RCC 7860 (cell line): ENCODE data around the gene ZNF579.
A peak's percentile ranks its signal among the peaks of the same experiment; 100 is the strongest.
"Not testable (repeated sequence)": the region's sequence is repeated elsewhere in the genome, so short reads cannot be mapped to it uniquely, and the experiment has no call there.

Source experiments
- DNase-seq: peaks from one replicate; pipeline ENCODE4 v3.0.0-alpha.2; 2015; ENCODE audit warnings: low spot score
- FAIRE-seq: peaks from 2 replicates; lab custom pipeline; 2012; peaks lifted over from hg19 to GRCh38; lab: Jason Lieb, UNC

ZNF579 gene

DNA sequence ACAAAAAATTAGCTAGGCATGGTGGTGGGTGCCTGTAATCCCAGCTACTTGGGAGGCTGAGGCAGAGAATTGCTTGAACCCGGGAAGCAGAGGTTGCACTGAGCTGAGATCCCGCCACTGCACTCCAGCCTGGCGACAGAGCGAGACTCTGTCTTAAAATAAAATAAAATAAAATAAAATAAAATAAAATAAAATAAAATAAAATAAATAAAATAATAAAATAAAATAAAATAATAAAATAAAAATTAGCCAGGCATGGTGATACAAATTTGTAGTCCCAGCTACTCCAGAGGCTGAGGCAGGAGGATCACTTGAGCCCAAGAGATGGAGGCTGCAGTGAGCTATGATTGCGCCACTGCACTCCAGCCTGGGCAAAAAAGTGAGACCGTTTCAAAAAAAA, 6.7 kb downstream of the ZNF579 start:
- FAIRE-seq, DNase-seq: not testable (repeated sequence)

DNA sequence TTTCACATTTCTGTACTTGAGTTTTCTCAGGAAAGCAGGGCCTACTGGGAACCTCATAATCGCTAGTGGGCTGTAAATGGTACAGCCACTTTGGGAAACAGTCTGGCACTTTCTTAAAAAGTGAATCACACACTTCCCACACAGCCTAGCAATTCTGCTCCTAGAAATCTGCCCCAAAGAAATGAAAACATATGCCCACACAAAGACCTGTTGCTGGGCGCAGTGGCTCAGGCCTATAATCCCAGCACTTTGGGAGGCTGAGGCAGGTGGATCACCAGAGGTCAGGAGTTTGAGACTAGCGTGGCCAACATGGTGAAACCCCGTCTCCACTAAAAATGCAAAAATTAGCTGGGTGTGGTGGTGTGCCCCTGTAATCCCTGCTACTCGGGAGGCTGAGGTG, 11.2 kb downstream of the ZNF579 start:
- FAIRE-seq, DNase-seq: not testable (repeated sequence)

DNA sequence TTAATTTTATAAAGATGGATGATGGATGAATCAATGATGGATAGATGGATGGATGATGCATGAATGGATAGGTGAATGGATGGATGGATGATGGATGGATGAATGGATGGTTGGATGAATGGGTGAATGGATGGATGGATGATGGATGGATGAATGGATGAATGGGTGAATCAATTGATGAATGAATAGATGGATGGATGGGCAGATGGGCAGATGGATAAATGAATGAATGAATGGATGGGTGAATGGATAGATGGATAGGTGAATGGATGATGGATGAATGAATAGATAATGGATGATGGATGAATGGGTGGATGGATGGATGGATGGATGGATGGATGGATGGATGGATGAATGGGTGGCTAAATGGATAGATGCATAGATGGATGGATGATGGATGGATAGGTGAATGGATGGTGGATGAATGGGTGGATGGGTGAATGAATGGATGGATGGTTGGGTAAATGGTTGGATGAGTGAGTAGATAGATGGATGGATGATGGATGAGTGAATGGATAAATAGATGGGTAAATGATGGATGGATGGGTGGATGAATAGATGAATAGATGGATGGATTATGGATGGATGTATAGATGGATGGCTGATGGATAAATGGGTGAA, 12.8 kb downstream of the ZNF579 start:
- no peak for DNase-seq
- no peak for FAIRE-seq

DNA sequence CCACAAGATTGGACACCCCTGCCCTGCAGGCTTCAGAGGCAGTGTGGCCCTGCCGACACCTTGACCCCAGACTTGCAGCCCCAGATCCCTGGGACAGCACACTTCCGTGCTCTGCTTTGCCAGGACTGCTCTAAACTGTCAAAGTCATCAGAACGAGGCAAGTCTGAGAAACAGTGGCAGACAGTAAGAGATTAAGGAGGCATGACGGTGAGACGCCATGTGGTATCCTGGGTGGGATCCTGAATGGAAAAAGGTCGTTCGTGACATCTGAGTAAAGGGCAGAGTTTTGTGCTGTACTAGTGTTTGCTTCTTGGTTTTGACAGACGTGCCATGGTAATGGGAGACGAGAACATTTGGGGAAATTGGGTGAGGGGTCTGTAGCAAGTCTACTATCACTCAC, 13.8 kb downstream of the ZNF579 start:
- FAIRE-seq = no peak
- no peak for DNase-seq

- FAIRE-seq (no peak), DNase-seq (no peak)
These were observed 17.4 kb downstream of the ZNF579 start for GRCh38 chr19:55563261-55563690.

- DNase-seq (no peak), FAIRE-seq (no peak)
These were observed 21.0 kb downstream of the ZNF579 start for GRCh38 chr19:55559684-55560083.

DNA sequence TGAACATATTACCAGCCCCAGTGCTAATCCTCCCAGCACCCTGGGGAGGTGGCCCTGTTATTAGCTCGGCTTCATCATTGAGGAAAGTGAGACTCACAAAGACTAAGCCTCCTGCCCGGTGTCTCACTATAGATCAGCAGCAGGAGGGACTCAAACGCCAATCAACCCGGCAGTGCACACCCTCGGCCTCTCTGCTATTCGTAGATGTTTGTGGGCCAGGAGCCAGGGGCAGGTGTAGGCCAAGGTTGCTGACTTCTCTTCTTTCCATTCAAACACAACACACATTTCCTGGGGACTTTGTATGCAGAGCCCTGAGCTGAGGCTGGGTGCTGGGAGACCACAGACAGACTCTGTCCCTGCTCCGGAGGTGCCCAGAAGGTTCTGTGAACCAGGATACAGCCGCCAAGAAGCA, 25.9 kb downstream of the ZNF579 start:
- DNase-seq = no peak
- no peak for FAIRE-seq

DNA sequence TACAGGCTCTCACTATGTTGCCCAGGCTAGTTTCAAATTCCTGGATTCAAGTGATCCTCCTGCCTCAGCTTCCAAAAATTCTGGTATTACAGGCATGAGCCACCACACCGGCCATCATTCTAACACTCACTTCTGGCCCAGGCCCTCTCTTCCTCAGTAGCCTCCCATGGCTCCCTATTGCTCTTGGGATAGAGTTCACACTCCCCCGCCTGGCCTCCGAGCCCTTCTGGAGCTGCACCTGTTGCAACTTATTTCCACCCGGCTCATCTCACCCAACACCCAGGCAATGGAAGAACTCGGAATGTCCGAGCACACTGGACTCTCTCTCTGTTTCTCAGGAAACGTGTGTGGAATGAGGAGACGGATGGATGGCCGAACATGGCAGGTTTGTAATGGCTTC, 26.3 kb downstream of the ZNF579 start:
- no peak for DNase-seq
- no peak for FAIRE-seq

DNA sequence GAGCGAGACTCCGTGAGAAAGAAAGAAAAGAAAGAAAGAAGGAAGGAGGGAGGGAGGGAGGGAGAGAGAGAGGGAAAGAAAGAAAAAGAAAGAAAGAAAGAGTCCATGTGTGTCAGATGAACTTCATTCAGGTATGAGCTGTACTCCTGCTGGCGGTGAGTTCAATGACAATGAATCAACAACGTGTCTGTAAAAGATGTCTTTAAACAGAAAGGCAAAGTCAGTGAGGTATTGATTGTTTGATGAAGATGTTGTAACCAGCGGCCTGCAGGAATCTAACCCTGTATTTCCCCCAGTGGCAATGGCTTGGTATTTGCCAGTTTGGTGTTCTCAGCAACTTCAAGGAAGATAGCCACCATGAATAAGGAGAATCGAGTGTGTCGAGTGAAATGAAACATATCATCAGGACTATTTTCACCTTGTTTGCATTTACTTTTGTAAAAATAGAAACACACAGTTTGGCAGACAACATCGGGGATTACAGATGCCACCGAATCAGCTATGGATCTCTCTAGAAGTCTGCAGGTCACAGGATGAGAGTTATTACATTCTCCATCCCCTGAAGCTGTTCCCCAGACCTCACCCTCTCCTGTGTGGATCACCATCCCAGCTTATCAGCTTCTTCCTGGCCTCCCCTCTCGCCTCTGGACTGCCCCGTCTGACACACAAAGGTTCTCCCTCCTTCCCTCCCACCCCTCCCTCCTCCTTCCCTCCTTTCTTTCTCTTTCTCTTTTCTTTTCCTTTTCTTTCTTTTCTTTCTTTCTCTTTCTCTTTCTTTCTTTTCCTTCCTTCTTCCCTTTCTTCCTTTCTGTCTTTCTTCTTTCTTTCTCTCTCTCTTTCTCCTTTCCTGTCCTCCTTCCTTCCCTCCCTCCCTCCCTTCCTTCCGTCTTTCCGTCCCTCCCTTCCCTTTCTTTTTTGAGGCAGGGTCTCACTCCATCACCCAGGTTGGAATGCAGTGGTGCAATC, 27.1 kb downstream of the ZNF579 start:
- no peak for DNase-seq
- FAIRE-seq = no peak

GRCh38 chr19:55552620-55553019, 28.0 kb downstream of the ZNF579 start:
- no peak for FAIRE-seq
- DNase-seq = peak; percentile 12

DNA sequence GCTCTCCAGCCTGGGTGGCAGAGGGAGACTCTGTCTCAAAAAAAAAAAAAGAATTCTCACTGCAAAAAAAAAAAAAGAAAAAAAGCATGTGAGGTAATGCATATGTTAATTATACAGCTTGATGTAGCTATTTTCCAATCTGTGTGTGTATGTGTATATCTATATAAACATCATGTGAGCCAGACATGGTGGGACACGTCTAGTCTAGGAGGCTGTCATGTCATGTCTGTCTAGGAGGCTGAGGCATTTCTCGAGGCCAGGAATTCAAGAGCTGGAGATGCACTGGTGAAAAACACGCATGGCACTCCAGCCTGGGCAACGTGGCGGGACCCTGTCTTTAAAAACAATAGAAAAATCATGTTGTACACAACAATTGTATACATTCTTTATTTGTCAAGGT, 28.4 kb downstream of the ZNF579 start:
- no peak for FAIRE-seq

DNA sequence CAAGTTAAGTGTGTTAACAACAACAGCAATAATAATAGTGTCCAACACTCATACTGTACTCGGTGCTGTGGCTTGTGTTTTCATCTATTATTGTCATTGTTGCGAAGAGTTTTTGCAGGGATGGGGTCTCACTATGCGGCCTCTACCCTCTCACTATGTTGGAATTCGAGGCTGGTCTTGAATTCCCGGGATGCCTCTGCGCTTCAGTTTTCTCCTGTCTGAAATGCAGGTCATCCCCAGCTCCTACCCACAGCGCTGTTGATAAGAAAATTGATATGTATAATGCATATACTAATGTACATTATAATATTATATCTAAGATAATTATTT, 30.4 kb downstream of the ZNF579 start:
- FAIRE-seq (no peak), DNase-seq (no peak)

More for the DNA sequence above, 28.4 kb downstream of the ZNF579 start:
- no peak for DNase-seq

- DNase-seq (peak; percentile 84), FAIRE-seq (peak; percentile 81)
These were observed 30.9 kb downstream of the ZNF579 start for GRCh38 chr19:55549500-55550320.

- FAIRE-seq = peak; percentile 56
- DNase-seq = peak; percentile 62
These were observed 33.6 kb downstream of the ZNF579 start for GRCh38 chr19:55546822-55547614.

GRCh38 chr19:55546011-55546410, 34.6 kb downstream of the ZNF579 start:
- FAIRE-seq = no peak

DNA sequence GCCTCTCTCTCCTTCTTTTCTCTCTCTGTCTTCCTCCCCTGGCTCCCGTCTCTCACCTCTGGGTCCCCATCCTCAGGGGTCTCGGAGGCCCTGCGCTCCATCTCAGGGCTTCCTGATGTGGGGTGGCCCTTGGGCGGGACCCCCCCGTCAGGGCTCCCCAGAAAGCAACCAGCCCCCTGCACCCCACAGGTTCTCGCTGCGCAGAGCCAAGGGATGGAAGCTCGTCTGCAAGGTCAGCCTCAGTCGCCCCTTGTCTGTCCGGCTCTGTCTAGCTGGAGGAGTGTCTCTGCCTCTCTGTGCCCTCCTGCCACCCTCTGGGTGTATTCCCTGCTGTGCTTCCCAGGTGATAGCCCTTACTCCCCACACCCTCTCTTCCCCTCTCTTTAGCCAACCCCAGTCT, 35.2 kb downstream of the ZNF579 start, which contains the start of gene SBK3:
Gene SBK3, minus strand, starts transcription at position 101 of the 400 bp plus-strand sequence. Its CDS starts 0 bp downstream, at position 101.
- DNase-seq (no peak), FAIRE-seq (no peak)

More at GRCh38 chr19:55546011-55546410, 34.6 kb downstream of the ZNF579 start:
- no peak for DNase-seq

- no peak for DNase-seq
- no peak for FAIRE-seq
These were observed 35.7 kb downstream of the ZNF579 start for GRCh38 chr19:55544776-55545439.

GRCh38 chr19:55544014-55544413, 36.6 kb downstream of the ZNF579 start:
- DNase-seq = no peak
- FAIRE-seq = no peak

- DNase-seq (no peak), FAIRE-seq (no peak)
These were observed 37.1 kb downstream of the ZNF579 start for GRCh38 chr19:55543567-55543966.
